Neuronal stem cell (in vitro differentiated cells): Measurements from ENCODE around the gene RAB26.
A peak's percentile ranks its signal among the peaks of the same experiment; 100 is the strongest.
"Not testable (repeated sequence)": the region's sequence is repeated elsewhere in the genome, so short reads cannot be mapped to it uniquely, and the experiment has no call there.

Experiments
- DNase-seq: peaks from one replicate; pipeline ENCODE4 v3.0.0-alpha.2; 2013; ENCODE audit warnings: low spot score
- H2AFZ ChIP-seq: one replicate; pipeline ENCODE4 v1.6.1; 2013; ENCODE audit warnings: mild to moderate bottlenecking, low read length, inconsistent platforms
- H2AK5ac ChIP-seq: 2 replicates; pipeline ENCODE4 v1.6.1; 2013; ENCODE audit warnings: low read depth, mild to moderate bottlenecking, inconsistent platforms, low read length, moderate library complexity, mixed read lengths
- H2BK120ac ChIP-seq: 2 replicates; pipeline ENCODE4 v1.6.1; 2013; ENCODE audit warnings: low read depth, mild to moderate bottlenecking, inconsistent platforms, low read length, moderate library complexity, mixed read lengths
- H2BK12ac ChIP-seq: one replicate; pipeline ENCODE4 v1.6.1; 2013; ENCODE audit warnings: low read length, inconsistent platforms
- H2BK15ac ChIP-seq: 2 replicates; pipeline ENCODE4 v1.6.1; 2013; ENCODE audit warnings: mild to moderate bottlenecking, low read length, inconsistent platforms, mixed read lengths
- H2BK5ac ChIP-seq: one replicate; pipeline ENCODE4 v1.6.1; 2013; ENCODE audit warnings: inconsistent platforms, mild to moderate bottlenecking, low read length, moderate library complexity
- H3K14ac ChIP-seq: one replicate; pipeline ENCODE4 v1.6.1; 2013; ENCODE audit warnings: low read length, inconsistent platforms
- H3K18ac ChIP-seq: 2 replicates; pipeline ENCODE4 v1.6.1; 2013; ENCODE audit warnings: low read length, inconsistent platforms
- H3K23ac ChIP-seq: 2 replicates; pipeline ENCODE4 v1.6.1; 2013; ENCODE audit warnings: low read depth, mild to moderate bottlenecking, mixed read lengths, low read length, inconsistent platforms; ENCODE audit not compliant: poor library complexity
- H3K27ac ChIP-seq: replicated peaks from 3 replicates; pipeline ENCODE4 v1.5.1; 2013; ENCODE audit warnings: low read length, inconsistent platforms
- H3K27me3 ChIP-seq, 3 experiments: 2 replicates each; pipeline ENCODE4 v1.6.1; 2013; ENCODE audit warnings: low read length in 3 of 3, mild to moderate bottlenecking in 2 of 3, inconsistent platforms in 1 of 3, low read depth in 1 of 3, mixed read lengths in 1 of 3, moderate library complexity in 1 of 3; ENCODE audit not compliant: control insufficient read depth in 3 of 3, insufficient read depth in 3 of 3
- H3K36me3 ChIP-seq, 2 donors: replicated peaks in 1 of 2; 2 replicates each; pipeline ENCODE4 v1.6.1; 2013; ENCODE audit warnings: low read length in 2 of 2; ENCODE audit not compliant: control insufficient read depth in 2 of 2, insufficient read depth in 2 of 2
- H3K4ac ChIP-seq: 2 replicates; pipeline ENCODE4 v1.6.1; 2013; ENCODE audit warnings: inconsistent platforms, mild to moderate bottlenecking, low read length, moderate library complexity
- H3K4me1 ChIP-seq, 2 donors: 1 replicate in 1 of 2; 2 replicates in 1 of 2; pipeline ENCODE4 v1.6.1; 2013; ENCODE audit warnings: low read length in 2 of 2, low read depth in 1 of 2; ENCODE audit not compliant: control insufficient read depth in 2 of 2, insufficient read depth in 1 of 2
- H3K4me2 ChIP-seq: one replicate; pipeline ENCODE4 v1.6.1; 2013; ENCODE audit warnings: mild to moderate bottlenecking, low read length, inconsistent platforms; ENCODE audit not compliant: insufficient read depth, poor library complexity, severe bottlenecking
- H3K4me3 ChIP-seq, 2 donors: 2 replicates each; pipeline ENCODE4 v1.5.1; 2013; ENCODE audit warnings: low read length in 2 of 2, mild to moderate bottlenecking in 2 of 2, inconsistent platforms in 1 of 2, moderate library complexity in 1 of 2
- H3K79me1 ChIP-seq: one replicate; pipeline ENCODE4 v1.6.1; 2013; ENCODE audit warnings: low read depth, mild to moderate bottlenecking, inconsistent platforms, low read length, moderate library complexity
- H3K9ac ChIP-seq: one replicate; pipeline ENCODE4 v1.6.1; 2013; ENCODE audit warnings: mild to moderate bottlenecking, low read depth, low read length, inconsistent platforms; ENCODE audit not compliant: poor library complexity
- H3K9me3 ChIP-seq, 2 donors: replicated peaks in 1 of 2; 2 replicates each; pipeline versions ENCODE3 to v1.6.1; 2013; ENCODE audit warnings: low read length in 2 of 2, mild to moderate bottlenecking in 2 of 2, inconsistent platforms in 1 of 2, low read depth in 1 of 2, mixed read lengths in 1 of 2, moderate library complexity in 1 of 2; ENCODE audit not compliant: control insufficient read depth in 2 of 2, insufficient read depth in 1 of 2
- H4K8ac ChIP-seq: one replicate; pipeline ENCODE4 v1.6.1; 2013; ENCODE audit warnings: low read depth, mild to moderate bottlenecking, inconsistent platforms, low read length, moderate library complexity
- H4K91ac ChIP-seq: one replicate; pipeline ENCODE4 v1.6.1; 2013; ENCODE audit warnings: low read length, low read depth, mild to moderate bottlenecking, inconsistent platforms; ENCODE audit not compliant: poor library complexity
- WGBS, 2 donors: extraction: QIAGEN DNeasy Blood & Tissue Kit; methylation state at CpG; one replicate each; pipeline ENCODE4 v1.1.7; 2013; ENCODE audit warnings: missing lambda C conversion rate in 2 of 2, mixed read lengths in 1 of 2; ENCODE audit not compliant: insufficient read length in 2 of 2, insufficient replicate concordance in 1 of 2; ENCODE audit errors: extremely low coverage in 2 of 2; 5-methylcytosine and 5-hydroxymethylcytosine counted together

RAB26 gene

DNA sequence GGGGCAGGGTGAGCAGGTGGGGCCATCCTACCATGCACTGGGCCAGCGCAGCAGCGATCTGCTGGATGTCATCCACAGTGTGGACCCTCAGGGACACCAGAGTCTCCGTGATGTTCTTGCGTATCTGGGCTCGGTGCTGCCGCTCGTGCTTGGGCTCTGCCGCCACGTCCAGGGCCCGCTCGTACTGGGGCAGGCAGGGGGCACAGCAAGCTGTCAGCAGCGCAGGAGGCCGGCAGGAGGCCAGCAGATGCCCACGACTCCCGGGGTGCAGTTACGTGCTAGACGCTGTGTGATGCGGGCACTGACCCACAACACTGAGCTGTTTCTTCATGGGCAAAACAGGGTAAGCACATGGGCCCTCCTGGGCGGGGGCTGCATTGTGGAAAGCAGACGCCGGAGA is 43.1 kb upstream of the RAB26 start:
- not testable (repeated sequence) for H3K9me3 ChIP-seq, H2BK120ac ChIP-seq, H4K91ac ChIP-seq, DNase-seq, H2AK5ac ChIP-seq, H3K4me1 ChIP-seq, H2BK12ac ChIP-seq, H3K18ac ChIP-seq, H2BK5ac ChIP-seq, H3K27ac ChIP-seq, H3K79me1 ChIP-seq, H3K14ac ChIP-seq, H4K8ac ChIP-seq, H2BK15ac ChIP-seq, H3K9ac ChIP-seq, H3K23ac ChIP-seq, H3K4ac ChIP-seq, H3K4me3 ChIP-seq, H2AFZ ChIP-seq, H3K4me2 ChIP-seq, H3K27me3 ChIP-seq
- WGBS, 2 donors: no CpG with 5 or more reads among the region's 21 CpGs
- peaks cover 4 to 39% of the 10 kb centered on the region in 2 donors for H3K36me3 ChIP-seq

DNA sequence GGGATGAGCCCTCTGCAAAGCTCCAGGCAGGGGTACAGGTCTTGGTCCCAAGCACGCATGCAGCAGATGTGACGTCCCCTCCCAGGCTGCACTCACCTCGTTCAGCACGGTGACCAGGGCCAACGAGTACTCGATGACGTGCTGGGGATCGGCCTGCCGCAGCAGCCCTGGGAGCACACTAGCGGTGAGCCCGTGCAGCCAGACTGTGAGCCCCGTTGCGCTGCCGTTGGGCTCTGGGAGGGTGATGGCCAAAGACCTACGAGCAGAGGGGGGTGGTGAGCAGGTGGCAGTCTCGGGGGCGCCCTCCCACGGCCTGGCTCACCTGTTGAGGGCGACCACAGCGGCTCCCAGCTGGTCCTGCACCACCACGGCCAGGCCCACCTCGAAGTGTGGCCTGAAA is 42.7 kb upstream of the RAB26 start:
- H2AFZ ChIP-seq, H2AK5ac ChIP-seq, H3K27me3 ChIP-seq, H3K79me1 ChIP-seq, H3K4me2 ChIP-seq, H3K23ac ChIP-seq, H4K8ac ChIP-seq, H3K4me1 ChIP-seq, H3K9me3 ChIP-seq, H2BK120ac ChIP-seq, DNase-seq, H2BK15ac ChIP-seq, H4K91ac ChIP-seq, H3K4ac ChIP-seq, H3K27ac ChIP-seq, H2BK5ac ChIP-seq, H3K18ac ChIP-seq, H3K14ac ChIP-seq, H3K9ac ChIP-seq: not testable (repeated sequence)
- Histone ChIP-seq H2BK12ac (peak overlapping the region; percentile 63), H3K4me3 (peak overlapping the region in 1 of 2 donors; percentile 2), H3K36me3 (peaks cover 4 to 34% of the 10 kb centered on the region in 2 donors)
- WGBS, 2 donors: no CpG with 5 or more reads among the region's 22 CpGs

DNA sequence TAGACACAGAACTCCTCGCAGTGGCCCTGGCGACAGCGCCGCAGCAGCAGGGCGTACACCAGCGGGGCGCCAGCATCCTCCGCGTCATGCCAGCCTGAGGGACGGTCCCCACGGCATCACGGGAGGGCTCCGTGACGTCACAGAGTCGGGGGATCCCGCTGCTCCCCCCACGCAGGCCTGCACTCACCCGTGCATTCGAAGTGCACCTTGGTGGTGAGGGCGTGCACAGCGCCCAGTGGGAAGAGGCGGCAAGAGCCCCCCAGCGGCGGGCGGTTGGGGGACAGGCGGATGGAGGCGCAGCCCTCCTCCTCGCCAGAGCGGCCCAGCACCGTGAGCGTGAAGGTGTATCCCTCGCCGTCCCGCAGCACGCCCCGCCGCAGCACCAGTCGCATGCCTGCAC is 42.2 kb upstream of the RAB26 start:
- WGBS, 2 donors: no CpG with 5 or more reads among the region's 38 CpGs
- H3K4me2 ChIP-seq, H2BK15ac ChIP-seq, H4K8ac ChIP-seq, H3K79me1 ChIP-seq, H2BK12ac ChIP-seq, H3K4me1 ChIP-seq, H3K14ac ChIP-seq, H2BK5ac ChIP-seq, H4K91ac ChIP-seq, DNase-seq, H3K27me3 ChIP-seq, H3K4me3 ChIP-seq, H3K23ac ChIP-seq, H3K4ac ChIP-seq, H2BK120ac ChIP-seq, H3K27ac ChIP-seq, H3K9ac ChIP-seq, H3K18ac ChIP-seq, H3K9me3 ChIP-seq, H2AFZ ChIP-seq, H2AK5ac ChIP-seq: not testable (repeated sequence)
- H3K36me3 ChIP-seq: peaks cover 4 to 38% of the 10 kb centered on the region in 2 donors

DNA sequence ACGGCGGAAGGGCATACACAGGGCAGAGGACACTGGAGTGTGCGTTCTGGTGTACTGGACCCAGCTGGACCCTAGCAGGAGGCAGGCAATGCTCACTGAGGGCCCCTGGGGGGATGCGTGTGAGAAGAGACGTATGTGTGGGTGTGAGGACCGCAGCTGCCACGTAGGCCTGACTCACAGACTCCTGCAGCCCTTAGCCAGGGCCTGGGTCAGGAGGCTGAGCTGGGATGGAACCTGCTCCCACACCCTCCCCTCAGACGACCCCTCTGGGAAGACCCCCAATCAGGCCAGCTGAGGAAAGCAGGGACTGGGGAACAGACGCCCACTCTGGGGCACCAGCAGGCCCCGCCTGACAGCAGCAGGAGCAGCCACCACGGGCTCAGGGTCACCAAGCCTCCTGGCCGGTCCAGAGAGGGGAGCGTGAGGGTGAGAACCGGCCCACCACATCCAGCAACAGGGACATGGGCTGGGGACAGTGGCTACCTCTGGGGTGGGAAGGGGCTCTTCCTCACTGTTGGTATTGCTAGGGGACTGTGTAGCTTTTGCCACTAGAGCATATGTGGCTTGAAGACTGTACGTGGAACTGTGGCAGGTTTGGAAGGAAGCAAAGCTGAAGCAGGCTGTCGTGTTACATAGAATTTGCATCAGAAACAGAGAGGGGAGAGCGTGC is 41.2 kb upstream of the RAB26 start:
- not testable (repeated sequence) for H3K79me1 ChIP-seq, H2BK120ac ChIP-seq, H3K4me3 ChIP-seq, H3K4me1 ChIP-seq, H4K91ac ChIP-seq, H3K18ac ChIP-seq, H2BK12ac ChIP-seq, H4K8ac ChIP-seq, H2AFZ ChIP-seq, DNase-seq, H3K27ac ChIP-seq, H3K4ac ChIP-seq, H3K23ac ChIP-seq, H2BK5ac ChIP-seq, H2BK15ac ChIP-seq, H2AK5ac ChIP-seq, H3K27me3 ChIP-seq, H3K9me3 ChIP-seq, H3K4me2 ChIP-seq, H3K14ac ChIP-seq
- peaks cover 4 to 36% of the 10 kb centered on the region in 2 donors for H3K36me3 ChIP-seq
- WGBS, 2 donors: no CpG with 5 or more reads among the region's 17 CpGs
- H3K9ac ChIP-seq: peak overlapping the region; percentile 4
